ENCODE results near the gene BACE2. TPM values are rescaled to one million over a fixed set of nuclear protein-coding genes. Genes with fewer than 3 reads are reported as not detected.
"Not testable (repeated sequence)": the region's sequence is repeated elsewhere in the genome, so short reads cannot be mapped to it uniquely, and the experiment has no call there.

The BACE2 gene
- total RNA-seq, 1 donor from 2014 or later = 20.9 TPM

DNA sequence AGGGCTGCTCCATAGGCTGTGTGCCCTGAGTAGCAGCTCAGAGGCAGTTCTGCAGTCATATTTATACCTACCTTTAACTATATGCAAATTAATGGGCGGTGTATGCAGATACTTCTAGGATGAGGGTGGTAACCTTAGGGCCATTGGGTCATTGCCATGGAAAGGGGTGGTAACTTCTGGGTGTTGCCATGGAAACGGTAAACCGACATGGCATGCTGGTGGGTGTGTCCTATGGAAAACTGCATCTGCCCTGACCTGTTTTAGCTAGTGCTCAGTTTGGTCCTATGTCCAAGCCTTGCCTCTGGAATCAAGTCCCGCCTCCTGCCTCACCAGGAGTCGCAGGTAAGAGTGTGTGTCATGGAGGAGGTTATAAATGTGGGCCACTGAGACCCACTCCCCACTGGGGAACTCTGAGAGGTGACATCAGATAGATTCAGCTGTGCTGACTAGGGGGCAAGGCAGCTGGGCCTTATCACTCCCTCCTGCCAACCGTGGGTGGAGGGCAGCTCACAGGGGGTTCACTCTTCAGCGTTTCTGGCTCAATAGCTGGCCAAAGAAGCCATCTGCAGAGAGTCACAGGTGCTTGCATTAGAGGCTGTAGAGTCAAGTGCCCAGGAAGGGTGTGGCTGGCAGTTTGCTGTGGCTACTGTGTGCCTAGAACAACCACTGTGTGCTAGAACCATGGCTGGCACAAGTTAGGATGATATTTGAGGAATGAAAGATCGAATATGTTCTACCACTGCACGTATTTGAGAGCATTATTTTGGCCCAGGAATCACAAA, 19.0 kb downstream of the BACE2 start:
- ATAC-seq (no peak), DNase-seq (no peak)
- TF ChIP-seq, protein P1, sequence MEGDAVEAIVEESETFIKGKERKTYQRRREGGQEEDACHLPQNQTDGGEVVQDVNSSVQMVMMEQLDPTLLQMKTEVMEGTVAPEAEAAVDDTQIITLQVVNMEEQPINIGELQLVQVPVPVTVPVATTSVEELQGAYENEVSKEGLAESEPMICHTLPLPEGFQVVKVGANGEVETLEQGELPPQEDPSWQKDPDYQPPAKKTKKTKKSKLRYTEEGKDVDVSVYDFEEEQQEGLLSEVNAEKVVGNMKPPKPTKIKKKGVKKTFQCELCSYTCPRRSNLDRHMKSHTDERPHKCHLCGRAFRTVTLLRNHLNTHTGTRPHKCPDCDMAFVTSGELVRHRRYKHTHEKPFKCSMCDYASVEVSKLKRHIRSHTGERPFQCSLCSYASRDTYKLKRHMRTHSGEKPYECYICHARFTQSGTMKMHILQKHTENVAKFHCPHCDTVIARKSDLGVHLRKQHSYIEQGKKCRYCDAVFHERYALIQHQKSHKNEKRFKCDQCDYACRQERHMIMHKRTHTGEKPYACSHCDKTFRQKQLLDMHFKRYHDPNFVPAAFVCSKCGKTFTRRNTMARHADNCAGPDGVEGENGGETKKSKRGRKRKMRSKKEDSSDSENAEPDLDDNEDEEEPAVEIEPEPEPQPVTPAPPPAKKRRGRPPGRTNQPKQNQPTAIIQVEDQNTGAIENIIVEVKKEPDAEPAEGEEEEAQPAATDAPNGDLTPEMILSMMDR (IDR thresholded peaks at IDR 0.05) = no peak
- H3K36me3 ChIP-seq = no peaks in the 10 kb centered on the region
- no peak overlapping the region for H3K4me3 ChIP-seq
- no peak overlapping the region for H3K27ac ChIP-seq
- H3K9me3 ChIP-seq = peaks cover 6% of the 10 kb centered on the region
- no peaks in the 10 kb centered on the region for H3K27me3 ChIP-seq
- intact Hi-C loops (cut with DNase I) = no loop called here
- no peaks in the 10 kb centered on the region for H3K4me1 ChIP-seq

DNA sequence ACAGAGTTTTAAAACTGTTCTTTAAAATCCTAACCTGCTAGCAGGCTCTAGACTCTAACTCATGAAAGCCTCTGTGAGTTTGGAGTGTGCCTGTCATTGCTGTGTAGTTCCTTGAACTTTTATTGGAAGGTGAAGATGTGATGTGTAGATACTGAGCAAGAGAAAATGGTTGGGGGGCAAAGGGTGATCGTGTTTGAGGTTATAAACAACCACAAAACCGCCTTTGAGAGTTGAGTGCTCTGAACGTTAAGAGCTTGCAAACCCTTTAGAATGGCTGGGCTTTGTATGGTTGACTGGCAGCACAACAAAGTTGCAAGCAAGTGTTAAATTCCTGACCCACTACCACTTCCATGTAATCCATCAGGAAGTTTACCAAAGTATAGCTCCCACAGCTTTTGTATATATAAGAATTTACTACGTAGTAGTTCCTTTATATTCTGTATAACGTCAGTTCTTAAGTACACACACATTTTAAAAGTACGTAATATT, 19.6 kb downstream of the BACE2 start:
- DNase-seq (no peak), ATAC-seq (no peak)
- H3K9me3 ChIP-seq = peaks cover 6% of the 10 kb centered on the region
- intact Hi-C loops (cut with DNase I) = no loop called here
- H3K27ac ChIP-seq = no peak overlapping the region
- TF ChIP-seq, protein P1 (IDR thresholded peaks at IDR 0.05) = no peak
- no peaks in the 10 kb centered on the region for H3K27me3 ChIP-seq
- no peaks in the 10 kb centered on the region for H3K4me1 ChIP-seq
- H3K4me3 ChIP-seq = no peak overlapping the region
- no peaks in the 10 kb centered on the region for H3K36me3 ChIP-seq

DNA sequence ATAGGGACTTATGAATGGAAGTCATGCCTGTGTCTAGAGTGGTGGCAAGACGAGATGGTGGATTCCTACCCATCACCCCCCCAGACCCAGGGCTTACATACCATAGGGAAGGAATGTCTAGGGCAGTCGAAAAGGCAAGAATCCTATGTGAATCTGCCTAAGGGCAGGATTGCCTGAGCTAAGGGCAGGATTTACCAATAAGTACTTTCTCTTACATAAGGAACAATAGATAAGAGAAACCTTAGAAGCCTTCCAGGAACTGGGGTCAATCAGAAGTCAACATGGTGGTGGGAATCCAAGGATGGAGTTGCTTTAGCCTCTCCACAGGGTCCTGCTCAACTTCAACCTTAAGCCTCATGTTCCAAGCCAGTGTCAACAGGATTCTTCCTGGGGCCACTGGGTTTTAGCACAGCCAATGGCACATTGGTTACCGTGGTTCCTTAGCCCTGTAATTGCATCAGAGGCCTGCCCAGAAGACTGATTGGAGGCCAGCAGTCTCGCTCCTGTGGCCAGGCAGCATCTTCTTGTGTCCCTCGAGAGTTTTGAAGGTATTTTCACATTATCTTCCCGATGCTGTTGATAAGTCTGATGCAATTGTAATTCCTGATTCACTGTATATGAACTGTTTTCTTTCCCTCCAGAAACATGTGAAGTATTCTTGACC, 20.7 kb downstream of the BACE2 start:
- no peak for ATAC-seq
- intact Hi-C loops (cut with DNase I) = no loop called here
- Histone ChIP-seq H3K27ac (no peak overlapping the region), H3K36me3 (no peaks in the 10 kb centered on the region), H3K27me3 (no peaks in the 10 kb centered on the region), H3K4me3 (no peak overlapping the region), H3K9me3 (peaks cover 6% of the 10 kb centered on the region), H3K4me1 (no peaks in the 10 kb centered on the region)
- TF ChIP-seq, protein P1 (IDR thresholded peaks at IDR 0.05) = no peak
- no peak for DNase-seq

DNA sequence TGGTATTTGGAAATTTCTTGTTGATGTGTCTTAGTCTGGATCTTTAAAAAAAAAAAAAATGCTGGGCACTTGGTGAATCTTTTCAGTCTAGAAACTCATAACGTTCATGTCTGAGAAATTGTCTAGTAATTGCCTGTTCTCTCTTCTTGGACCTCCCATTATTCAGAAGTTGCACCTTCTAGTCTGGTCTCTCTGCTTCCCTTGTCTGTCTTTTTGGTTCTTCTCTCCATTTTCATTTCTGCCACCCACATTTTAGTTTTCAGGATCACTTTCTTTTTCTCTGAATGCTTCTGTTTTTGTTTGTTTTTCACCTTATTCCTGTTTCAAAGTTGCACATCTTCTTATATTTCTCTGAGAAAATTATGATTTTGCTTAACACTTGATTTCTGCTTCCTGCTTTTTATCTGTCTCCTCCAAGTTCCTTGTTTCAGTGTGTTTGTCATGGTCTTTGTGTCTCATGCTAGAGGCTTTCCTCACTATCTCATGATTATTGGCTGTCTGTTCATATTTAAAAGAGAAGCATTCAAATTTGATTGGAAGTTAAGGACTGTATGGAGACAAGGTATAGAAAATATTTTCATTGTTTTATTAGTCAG, 21.3 kb downstream of the BACE2 start:
- TF ChIP-seq, protein P1 (IDR thresholded peaks at IDR 0.05) = no peak
- Histone ChIP-seq H3K27ac (no peak overlapping the region), H3K4me3 (no peak overlapping the region), H3K4me1 (no peaks in the 10 kb centered on the region), H3K36me3 (no peaks in the 10 kb centered on the region), H3K27me3 (no peaks in the 10 kb centered on the region), H3K9me3 (peaks cover 6% of the 10 kb centered on the region)
- intact Hi-C loops (cut with DNase I) = no loop called here
- ATAC-seq (no peak), DNase-seq (no peak)

DNA sequence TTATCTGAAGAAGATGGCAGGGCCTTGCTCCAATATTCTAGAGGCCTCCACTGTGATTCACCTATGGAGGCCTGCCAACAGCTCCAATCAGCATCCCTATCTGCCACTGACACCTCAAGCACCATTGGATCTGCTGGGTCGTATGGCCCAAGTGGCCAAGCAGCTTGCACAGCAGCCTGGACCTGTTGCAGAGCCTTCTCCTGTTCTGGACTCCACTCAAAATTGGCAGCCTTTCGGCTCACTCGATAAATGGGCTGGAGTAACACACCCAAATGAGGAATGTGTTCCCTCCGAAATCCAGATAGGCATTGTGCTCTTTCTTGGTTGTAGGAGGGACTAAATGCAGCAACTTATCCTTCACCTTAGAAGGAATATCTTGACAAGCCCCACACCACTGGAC, 24.6 kb downstream of the BACE2 start:
- H3K4me3 ChIP-seq; H3K36me3 ChIP-seq; ATAC-seq; H3K27ac ChIP-seq; DNase-seq; H3K27me3 ChIP-seq; intact Hi-C loops (cut with DNase I); H3K9me3 ChIP-seq; H3K4me1 ChIP-seq: not testable (repeated sequence)

DNA sequence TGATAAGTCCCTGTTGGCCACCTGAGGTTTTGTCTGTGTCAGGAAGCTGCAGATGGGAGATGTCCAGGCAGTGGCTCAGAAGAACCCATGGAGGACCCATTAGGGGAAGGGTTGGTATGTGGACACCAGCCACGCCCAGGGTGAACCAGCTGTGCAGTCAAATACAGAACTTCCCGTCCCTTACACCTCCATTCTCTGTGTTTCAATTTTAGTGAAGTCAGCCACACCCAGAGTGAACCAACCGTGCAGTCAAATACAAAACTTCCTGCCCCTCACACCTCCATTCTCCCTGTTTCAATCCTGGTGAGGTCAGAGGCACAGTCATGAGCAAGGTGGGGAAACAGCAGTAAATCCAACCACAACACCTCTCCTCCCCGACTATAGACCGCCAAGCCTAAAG, 27.4 kb downstream of the BACE2 start:
- Histone ChIP-seq H3K27me3 (no peaks in the 10 kb centered on the region), H3K27ac (no peak overlapping the region), H3K36me3 (no peaks in the 10 kb centered on the region), H3K4me3 (no peak overlapping the region), H3K9me3 (no peaks in the 10 kb centered on the region), H3K4me1 (no peaks in the 10 kb centered on the region)
- DNase-seq (no peak), ATAC-seq (no peak)
- TF ChIP-seq, protein P1 (IDR thresholded peaks at IDR 0.05) = no peak
- intact Hi-C loops (cut with DNase I) = no loop called here
